GM21619 (cell line): ENCODE results near the gene ID3.
A peak's percentile ranks its signal among the peaks of the same experiment; 100 is the strongest.

ENCODE experiments used
- ATAC-seq: cut with Tn5 transposase; IDR thresholded peaks from one replicate; pipeline ENCODE4 v1.9.1; 2021; ENCODE audit not compliant: unreplicated experiment

ID3 gene

DNA sequence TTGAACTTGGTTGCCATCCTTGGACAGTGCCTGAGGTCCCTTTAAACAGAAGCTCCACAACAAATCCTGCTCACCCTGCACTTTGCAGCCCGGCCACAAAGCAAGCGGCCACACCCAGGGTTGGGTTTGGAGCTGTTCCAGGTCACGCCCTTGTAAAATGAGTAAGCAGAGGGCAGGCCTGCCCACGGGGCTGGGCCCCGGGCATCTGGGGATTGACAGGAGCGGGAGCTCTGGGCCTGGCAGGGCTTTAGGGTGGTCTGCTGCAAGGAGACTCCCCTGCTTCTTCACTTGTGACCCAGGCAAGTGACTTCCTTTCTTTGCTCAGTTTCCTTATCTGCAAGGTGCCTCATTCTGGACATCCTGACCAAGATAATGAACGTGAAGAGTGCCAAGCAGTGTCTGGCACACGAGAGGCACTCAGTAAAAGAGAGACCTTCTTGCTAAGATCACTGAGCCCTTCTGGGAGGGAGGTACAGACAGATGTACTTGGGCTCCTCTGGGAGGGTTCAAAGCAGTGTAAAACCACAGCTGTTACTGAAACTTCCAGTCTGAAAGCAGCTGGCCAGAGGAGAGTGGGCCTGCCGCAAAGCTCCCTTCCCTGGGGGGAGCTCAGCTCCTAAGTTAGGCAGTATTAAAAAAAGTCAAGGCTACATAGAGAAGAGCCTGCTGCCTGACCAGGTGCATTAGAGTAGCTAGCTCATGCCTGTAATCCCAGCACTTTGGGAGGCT, 30.9 kb downstream of the ID3 start:
- peak; percentile 42 for ATAC-seq

DNA sequence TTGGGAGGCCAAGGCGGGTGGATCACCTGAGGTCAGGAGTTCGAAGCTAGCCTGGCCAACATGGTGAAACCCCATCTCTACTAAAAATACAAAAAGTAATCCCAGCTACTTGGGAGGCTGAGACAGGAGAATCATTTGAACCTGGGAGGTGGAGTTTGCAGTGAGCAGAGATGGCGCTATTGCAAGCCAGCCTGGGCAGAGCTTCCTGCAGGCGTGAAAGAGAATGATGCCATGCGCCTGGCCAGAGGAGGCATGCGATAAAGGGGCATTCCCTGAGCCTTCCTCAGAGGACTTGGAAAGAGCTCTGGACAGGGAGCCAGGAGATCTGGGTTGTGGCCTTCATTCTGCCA, 31.4 kb downstream of the ID3 start:
- ATAC-seq: no peak

DNA sequence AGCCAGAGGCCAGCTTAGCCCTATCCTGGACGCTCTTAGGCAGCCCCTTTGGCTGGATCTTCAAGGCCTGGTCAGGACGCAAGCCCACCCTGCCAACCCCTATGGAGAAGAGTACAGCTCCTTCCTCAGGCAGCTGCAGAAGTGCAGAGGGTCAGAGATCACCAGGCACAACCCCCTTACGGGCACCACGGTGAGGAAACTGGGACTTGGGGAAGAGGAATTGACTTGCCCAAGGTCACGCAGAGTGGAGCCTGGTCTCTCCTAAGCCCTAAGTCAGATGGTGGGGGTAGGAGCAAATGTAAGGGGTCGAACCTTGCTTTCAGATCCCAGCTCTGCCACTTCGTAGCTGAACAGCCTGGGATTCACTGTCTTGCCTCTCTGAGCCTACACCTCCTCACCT, 31.9 kb downstream of the ID3 start:
- no peak for ATAC-seq

DNA sequence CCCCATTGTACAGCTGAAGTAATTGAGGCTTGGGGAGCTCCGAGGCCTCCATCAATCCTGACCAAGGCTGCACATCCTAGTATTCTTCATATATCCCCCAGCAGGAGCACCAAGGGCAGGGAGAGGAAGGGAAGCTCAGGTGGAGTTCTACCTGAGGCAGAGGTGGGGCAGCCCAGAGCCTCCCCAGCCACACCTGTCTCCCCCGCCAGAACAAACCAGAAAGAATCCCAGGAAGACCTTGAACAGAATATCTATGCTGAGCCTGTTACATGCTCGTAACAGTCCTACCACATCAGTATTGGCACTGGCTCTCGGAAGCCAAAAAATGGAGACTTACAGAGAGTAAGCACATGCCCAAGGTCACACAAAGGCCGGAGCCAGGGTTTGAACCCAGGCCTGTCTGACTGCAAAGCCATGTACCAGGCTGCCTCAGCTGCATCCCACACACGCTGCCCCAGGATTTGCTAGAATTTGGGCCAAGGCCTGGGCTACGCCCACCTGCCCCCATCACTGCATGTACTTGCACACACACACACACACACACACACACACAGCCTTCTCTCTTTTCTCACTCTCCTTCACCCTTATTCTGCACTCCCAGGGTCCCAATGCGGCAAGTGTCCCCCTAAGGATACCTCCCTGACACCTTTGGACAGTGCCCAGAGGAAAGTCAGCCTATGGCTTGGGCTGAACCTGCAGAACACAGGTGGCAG, 32.8 kb downstream of the ID3 start:
- no peak for ATAC-seq

DNA sequence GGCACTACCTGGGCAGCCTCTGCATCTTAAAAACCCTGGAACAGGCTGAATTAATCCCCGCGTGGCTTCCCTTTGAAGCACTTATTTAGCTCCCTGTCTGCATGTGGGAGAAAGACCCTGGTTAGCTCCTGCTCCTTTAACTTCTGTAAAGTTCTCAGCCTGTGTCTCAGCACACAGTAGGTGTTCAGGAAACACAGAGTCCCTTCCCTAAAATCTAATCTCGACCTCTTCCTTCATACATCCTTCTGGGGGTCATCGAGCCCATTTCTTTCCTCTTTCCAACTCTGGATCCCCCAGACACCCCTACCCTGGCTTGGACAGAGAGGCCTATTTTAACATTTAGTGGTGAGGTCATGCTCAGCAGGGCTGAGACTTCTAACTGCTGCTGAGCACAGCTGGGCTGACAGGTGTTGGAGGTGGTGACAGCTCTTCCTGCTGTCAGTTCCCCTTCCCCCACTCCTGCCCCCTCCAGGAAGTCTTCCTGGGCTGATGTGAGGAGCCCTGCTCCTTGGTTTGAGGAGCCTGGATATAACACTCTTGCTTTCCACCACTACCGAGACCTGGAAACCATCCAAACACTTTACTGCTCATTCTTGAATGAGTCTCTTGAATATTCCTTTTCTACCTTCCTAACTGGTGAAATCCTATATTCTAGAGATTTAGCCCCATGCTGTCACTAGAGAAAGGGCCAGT, 33.6 kb downstream of the ID3 start:
- no peak for ATAC-seq

DNA sequence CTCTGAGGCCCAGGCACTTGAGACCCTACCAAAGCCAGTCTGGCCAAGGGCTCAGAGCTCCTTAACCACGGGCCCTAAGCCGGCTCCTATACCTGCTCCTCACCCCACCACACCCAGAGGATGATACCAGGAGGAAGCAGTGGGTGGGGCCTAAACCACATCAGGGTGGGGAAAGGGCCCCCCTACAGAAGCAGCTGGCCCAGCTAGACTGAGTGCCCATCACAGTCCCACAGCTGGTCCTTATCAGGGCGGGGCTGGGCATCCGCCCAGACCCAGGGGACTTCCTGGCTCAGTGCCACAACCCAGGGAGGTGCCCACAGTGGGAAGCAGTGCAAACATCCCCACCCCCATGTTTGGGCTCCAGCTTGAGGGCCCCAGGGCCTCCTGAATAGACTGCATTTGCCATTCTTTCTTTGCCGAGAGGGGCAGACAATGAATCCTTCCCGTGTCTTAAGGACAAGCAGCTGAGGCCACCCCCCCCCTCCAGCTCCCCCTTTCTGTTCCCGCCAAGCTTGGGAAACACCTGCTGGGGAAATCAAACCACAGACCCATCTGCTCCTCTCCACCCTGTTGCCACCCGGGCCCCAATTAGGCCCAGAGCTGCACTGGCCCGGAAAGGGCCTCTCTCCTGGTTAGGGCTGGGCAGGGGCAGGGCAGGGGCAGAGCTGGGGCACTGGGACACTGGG, 34.4 kb downstream of the ID3 start:
- ATAC-seq: no peak

DNA sequence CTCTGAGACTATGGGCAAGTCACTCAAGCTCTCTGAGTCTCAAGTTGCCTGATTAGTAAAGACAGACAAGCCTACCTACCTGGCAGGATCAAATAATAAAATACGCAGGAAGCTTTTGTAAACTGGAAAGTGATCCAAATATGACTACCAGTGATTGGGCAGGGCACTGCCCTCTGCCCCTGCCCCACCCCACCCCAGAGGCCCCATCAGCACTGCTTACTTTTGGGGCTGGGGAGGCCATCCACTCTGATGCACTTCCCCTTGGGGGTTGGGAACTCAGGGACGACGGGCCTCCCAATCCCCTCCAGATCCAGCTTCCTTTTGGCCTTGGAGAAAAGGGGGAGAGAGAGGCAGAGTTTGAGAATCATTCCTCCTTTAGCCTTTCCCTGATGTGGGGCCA, 35.1 kb downstream of the ID3 start:
- no peak for ATAC-seq

DNA sequence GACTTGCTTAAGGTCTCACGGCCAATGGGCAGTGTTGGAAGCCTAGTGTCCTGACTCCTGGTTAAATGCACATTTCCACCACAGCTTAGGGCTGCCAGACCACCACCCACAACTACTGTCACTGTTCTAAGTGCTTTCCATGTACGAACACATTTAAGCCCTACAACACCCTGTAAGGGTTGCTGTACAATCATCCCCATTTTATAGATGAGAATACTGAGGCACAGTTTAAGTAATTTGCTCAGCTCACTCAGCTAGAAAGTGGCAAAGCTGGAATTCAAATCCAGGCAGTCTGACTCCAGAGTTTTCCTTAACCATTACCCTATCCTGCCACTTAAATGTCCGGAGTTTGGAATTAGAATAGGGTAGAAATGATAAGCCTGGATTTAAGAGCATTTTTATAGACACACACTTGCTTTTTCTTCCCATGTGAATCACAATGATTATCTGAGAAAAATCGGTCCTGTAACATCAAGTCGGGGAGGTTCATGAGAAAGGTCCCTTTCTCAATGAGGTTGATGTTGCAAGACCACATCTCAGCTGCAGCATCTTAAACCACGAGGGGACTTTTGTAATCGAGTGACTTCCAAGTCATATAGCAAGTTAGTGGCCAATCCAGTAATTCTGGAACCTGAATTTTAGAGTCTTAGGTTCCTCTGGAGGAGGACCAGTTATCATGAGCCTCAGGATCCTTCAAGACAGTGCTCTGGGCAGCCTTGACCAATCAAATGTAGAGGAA, 36.9 kb downstream of the ID3 start:
- ATAC-seq: no peak

DNA sequence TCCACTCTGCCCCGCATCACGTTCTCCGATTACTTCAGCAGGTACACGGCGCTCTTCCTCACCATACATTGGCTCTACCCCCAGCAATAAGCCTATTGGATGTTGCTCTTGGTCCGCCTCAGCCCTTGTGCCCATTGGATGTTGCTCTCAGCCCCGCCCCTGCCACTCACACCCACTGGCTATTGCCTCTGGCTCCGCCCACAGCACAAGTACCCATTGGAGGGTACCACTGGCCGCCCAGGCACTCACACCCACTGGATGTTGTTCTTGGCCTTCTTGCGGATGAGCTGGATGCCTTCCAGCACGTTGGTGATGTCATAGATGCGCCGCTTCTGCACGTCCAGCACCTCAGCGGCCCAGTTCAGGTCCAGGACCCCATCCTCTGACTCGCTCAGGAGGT, 37.7 kb downstream of the ID3 start:
- ATAC-seq: no peak

DNA sequence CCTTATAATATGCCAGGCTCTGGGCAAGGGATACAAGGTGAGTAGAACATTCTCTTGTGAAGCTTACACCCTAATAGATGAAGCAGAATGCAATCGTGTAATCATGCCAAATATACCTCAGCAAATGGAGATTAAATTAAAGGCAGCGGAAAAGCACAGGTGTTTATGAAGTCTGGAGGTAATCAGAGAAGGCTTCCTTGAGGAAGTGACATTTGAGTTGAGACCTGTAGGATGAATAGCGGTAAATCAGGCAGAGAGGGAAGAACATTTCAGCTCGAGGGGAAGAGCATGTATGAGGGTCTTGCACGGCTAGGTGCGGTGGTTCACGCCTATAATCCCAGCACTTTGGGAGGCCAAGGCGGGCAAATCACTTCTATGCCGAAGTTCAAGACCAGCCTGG, 41.7 kb downstream of the ID3 start:
- ATAC-seq: no peak

DNA sequence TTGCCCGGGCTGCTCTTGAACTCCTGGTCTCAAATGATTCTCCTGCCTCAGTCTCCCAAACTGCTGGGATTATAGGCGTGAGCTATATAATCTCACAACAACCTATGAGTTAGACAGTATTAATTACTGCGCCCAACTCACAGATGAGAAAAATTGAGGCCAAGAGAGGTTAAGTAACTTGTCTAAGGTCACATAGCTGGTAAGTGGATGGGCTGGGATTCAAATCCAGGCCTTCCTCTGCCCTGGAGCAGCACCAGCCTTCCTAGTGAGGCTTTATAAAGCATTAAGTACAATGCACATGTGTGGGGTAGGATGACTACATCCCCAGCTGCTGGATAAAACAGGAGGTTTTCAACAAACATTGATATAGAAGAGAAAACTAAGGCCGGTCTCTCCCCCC, 43.4 kb downstream of the ID3 start:
- ATAC-seq: no peak

DNA sequence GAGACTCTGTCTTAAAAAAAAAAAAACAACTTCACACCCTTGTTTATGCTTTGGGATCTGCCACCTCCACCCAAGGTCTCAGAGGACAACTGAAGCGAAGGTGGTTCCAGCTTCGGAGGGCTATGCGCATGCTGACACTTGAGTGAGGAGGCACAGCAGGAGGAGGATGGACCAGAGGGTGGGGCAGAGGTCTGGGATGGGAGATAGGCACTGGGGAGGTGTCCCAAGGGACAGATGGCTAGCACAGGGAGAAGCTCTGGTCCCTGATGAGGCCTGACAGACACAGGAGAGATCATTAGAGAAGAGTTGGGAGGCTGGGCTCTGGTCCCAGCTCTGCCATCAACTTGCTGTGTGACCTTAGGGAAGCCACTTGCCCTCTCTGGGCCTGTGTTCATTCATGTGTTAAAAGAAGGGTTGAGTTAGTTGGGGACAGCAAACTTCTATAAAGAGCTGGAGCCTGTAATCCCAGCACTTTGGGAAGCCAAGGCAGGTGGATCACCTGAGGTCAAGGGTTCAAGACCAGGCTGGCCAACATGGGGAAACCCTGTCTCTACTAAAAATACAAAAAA, 45.1 kb downstream of the ID3 start:
- no peak for ATAC-seq

DNA sequence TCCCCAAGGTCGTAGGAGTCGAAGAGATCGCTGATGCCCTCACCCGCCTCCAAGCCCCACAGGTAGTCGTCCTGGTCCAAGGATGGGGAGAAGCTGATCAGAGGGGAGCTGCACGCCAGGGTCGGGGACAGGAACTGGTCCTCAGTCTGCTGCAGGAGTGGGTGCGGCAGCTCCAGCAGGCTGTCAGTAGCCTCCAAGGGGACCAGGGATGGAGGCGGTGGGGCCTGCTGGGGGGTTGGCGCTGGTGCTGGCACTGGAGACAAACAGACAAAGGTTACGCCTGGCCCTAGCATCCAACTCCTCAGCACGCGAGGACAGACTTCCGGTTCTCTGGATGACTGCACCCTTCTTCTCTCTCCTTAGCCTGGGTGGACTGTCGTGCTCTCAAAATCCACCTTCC, 49.4 kb downstream of the ID3 start:
- no peak for ATAC-seq
